Measurements from ENCODE around the gene EPHA6. TPM values are rescaled to one million over a fixed set of nuclear protein-coding genes. Genes with fewer than 3 reads are reported as not detected.

Gene EPHA6
- total RNA-seq, 1 donor from 2014 or later, result 64.8 TPM

DNA sequence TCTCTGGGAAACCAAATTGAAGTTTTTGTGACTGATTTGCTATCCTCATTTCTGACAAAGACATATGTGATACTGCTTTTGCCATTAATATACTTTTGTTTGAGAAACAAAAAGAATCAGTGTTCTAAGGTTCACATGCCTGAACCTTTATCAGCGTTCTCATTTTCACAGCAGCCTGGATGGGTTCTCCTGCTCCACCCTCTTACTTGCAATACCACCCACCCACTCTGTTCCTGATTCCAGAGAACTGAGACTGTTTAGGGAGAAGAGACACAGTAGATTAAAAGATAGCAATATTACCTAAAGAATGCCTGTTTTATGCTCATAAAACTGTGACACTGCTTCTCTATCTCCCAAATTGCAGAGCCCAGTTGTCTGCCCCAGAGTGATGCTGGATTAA lies 924.4 kb downstream of the EPHA6 start:
- FAIRE-seq, result no peak
- DNase-seq (ENCODE audit: low spot score in 2 of 2), result no peak

DNA sequence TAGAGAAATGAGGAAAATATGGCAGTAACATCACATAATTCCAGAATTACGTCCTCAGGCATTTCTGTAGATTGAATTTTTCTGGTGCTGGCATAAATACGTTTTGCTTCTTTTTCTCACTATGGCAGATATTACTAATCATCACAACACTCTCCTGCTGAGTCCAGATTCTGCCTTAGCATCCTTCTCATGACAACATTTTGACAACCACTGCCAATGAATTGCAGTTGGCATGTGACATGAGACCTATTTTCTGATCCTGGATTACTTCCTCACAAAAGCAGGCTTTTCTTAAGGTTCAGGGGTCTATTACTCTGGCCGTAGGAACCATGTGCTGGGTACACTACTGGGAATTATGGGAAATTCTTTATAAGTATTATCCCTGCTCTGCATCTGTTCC lies 927.6 kb downstream of the EPHA6 start:
- FAIRE-seq, result no peak
- DNase-seq (ENCODE audit: low spot score in 2 of 2), result no peak

DNA sequence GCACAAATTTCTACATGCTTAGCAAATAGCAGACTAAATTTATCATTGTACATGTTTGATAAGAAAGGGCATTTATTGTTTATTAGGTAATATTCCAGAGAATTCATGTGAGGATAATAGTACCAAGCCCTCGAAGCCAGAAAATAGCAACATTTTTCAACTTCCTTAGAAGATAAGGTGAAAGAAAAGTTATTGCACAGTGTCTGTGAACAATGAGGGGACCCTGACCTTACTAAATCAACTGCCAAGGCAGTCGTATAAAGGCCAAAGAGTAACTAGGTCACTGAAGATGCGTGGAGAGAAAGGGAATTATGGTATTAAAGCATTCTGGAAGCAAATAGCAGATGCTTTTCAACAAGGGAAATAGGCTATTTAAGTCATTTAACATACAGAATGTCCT lies 929.9 kb downstream of the EPHA6 start:
- no peak for FAIRE-seq
- DNase-seq (ENCODE audit: low spot score in 2 of 2), result no peak

DNA sequence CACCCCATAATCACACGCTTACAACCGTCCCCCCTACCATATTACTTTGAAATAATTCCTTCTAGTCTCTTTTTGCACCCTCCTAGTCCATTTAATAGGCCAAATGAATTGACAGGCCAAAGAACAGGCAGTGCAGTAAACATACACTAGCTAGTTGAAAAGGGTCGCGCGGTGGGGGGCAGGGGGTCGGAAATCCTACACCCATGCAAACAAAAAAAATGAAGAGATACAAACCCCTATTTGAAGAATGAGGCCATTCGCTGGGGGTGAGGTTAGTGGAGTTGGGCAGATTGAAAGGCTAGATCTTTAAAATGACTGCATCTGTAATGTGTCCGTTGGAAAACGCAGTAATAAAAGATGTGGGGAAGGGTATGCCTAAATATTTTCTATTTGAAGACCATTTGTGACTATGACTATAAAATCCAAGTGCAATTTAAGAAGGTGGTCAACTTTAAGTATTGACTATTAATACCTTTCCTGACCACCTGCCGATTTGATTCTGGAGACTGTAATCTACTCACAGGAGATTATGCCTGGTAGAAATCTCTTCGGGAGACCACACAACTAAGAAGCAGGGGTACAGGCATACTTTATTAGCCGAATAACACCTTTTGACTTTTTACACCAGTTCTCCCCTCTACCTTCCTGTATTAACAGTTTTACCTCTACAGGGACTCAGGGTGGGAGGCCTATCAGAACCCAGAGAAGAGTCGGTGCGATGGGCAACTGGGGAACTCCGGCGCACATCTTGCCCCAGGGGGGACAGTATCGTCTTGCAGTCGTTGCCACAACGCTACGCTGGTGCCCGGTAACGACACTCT lies 949.4 kb downstream of the EPHA6 start:
- DNase-seq (ENCODE audit: low spot score in 2 of 2) (peak in 1 of 2 donors; percentile 5), FAIRE-seq (no peak)

DNA sequence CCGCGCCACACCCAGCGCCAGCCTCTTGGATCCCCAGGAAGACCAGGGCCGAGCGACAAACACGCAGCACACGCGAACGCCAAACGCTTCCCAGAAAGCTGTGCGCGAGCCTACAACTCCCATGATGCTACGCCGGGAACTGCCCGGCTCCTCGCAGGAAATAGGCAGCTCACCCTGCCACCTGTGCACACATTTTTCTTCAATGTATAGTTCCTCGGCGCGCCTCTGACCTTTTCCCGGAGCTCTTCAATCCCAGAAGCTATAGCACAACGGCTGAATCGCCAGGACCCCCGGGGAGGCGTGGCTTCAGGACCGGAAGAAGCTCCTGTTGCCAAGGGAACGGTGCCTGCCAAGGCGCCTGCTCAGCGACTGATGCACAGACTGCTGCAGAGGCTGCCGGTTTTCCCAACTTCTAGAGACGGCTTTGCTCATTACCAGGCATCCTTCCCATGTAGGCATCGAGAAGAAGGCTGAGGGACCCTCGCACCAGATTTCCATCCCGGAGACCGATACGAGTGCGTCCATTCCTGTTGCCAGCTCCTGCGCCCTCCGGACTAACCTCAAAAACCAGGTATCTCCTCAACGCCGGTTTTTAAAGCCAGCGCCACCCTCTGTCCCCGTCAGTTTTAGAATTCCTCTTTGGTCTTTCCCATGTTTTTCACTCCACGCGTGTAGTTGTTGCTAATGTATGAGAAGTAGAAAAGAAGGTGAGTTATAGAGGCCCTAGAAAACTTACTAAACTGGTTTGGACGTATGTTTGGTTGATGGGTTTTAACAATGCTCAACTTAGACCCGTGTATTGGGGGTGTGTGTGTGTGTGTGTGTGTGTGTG lies 950.2 kb downstream of the EPHA6 start, which contains the start of gene ARL6:
Gene ARL6 (plus strand): TSS at position 352 of the 832 bp plus-strand sequence. CDS start 3,350 bp downstream, outside the sequence.
- DNase-seq (ENCODE audit: low spot score in 2 of 2), result peak; percentile 57 to 66
- no peak for FAIRE-seq

DNA sequence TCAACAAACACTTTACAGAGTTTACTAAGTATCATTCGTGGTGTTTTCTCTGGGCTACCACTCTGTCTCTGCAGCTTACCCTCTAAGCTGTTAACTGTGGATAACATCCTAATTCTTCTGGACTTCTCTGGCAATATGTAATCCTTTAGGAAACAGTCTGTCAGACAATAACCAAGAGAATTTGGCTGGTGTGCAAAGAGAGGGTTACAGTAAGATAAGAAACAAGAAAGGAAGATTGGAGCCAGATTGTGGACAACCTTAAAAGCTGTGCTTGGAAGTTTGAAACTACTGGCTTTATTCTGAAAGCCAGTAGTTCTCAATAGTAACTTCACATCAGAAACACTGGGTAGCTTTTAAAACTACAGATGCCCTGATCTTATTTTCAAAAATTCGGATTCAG lies 950.9 kb downstream of the EPHA6 start:
- FAIRE-seq (no peak), DNase-seq (ENCODE audit: low spot score in 2 of 2) (no peak)

DNA sequence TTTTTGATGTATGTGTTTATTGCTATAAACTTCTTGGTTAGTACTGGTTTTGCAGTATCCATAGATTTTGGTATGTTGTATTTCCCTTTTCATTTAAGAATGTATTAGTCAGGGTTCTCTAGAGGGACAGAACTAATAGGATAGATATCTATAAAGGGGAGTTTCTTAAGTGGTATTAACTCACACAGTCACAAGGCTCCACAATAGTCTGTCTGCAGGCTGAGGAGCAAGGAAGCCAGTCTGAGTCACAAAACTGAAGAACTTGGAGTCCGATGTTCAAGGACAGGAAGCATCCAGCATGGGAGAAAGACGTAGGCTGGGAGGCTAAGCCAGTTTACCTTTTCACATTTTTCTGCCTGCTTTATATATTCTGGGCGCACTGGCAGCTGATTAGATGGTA lies 958.5 kb downstream of the EPHA6 start:
- FAIRE-seq, result no peak
- no peak for DNase-seq (ENCODE audit: low spot score in 2 of 2)

DNA sequence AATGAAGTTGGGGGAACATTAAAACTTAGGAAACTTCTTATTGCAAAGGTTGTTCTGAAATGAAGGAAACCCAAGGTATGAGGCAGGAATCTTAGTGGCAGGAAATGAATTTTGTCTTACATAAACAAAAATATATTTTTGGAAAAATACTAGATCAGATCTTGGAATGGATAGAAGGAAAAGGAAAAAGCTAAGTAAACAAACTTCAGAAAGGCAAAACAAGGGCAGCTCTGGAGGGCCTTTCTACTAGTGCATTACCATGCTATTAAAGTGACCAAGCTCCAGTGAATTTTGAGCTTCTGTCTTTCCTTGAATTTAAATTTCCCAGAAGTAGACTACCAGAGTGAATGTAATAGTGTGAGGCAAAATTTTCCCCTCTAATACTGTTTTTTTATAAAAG lies 963.8 kb downstream of the EPHA6 start:
- no peak for FAIRE-seq
- DNase-seq (ENCODE audit: low spot score in 2 of 2), result no peak

DNA sequence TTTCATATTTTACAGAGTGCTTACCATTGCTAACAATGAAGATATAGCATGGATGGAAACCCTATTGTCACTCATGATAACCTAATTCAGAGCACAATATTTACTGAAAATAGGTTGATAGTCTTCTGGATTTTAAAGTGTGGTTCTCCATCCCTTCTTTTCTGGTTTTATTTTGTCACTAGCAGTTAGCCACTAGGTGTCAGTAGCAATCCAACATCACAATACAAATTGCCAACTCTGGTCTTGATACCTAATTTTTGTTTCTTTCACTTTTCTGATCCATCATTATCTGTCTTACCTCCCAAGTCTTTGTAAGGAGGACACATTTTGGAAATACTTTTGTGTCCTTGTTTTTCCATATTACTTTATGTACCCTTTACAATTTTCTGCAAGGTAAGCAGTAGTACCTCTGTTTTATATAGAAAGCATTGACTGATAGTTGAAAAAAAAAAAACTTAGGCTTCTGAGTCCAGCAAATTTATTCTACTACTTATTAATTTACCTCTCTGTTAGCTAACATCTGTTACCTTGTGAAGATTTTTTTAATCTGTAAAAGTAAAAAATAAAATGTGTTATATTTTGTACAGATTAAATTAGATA lies 979.1 kb downstream of the EPHA6 start:
- FAIRE-seq, result peak; percentile 92
- peak in 1 of 2 donors; percentile 16 for DNase-seq (ENCODE audit: low spot score in 2 of 2)

DNA sequence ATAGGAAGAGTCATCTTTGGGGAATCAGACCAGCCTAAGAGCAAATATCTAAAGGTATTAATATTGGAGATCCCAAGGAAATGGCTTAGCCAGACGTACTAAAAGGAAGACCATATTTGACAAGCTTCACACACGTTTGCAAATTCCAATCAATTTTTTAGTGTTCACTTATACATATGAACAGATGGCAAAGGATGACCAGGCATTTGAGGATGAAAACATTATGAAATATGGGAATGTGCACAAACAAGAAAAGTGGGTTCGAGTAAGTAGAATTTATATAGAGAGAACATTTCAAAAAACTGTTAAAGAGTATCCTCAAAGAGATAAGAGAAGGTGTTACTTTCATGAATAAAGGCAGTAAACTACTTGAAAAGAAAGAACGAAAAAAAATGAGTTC lies 981.6 kb downstream of the EPHA6 start:
- DNase-seq (ENCODE audit: low spot score in 2 of 2) (no peak), FAIRE-seq (no peak)

Data from frontal cortex (tissue), 4 donors.